ENCODE data around the gene BLTP3B.

Gene BLTP3B

DNA sequence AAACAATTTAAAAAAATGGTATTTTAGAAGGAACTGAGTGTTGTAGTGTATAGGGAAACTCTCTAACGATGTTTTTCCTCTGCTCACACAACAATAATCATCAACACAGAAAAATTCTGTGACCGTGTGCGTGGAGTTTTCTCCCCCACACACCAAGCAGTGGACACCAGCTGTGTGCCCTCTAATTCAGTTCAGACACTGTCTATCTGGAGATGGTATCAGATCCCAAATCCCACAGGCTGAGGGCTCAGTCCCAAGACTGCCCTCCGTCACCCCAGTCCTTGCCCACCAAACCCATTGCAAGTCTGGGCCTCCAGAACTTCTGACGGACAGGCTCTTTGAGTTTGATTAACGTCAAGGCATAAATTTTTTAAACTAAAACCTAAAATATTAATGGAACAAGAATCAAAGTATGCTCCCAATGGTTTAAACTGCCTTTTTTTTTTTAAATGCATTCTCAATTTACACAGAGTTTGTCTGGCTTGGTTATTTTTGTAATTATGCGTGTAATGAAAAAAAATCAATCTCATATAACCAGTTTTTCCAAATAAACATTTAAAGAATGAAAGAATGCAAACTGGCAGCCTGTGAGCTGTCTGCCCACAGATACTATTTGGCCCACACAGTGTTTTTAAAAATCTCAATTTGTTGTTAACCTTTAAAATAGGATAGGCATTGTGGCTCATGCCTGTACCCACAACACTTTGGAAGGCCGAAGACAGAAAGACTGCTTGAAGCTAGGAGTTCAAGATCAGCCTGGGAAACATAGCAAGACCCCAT, 19.2 kb downstream of the BLTP3B start:
- no peak overlapping the region for H3K27ac ChIP-seq
- TF ChIP-seq ZFX (IDR thresholded peaks at IDR 0.05): no peak
- TF ChIP-seq, protein P1, sequence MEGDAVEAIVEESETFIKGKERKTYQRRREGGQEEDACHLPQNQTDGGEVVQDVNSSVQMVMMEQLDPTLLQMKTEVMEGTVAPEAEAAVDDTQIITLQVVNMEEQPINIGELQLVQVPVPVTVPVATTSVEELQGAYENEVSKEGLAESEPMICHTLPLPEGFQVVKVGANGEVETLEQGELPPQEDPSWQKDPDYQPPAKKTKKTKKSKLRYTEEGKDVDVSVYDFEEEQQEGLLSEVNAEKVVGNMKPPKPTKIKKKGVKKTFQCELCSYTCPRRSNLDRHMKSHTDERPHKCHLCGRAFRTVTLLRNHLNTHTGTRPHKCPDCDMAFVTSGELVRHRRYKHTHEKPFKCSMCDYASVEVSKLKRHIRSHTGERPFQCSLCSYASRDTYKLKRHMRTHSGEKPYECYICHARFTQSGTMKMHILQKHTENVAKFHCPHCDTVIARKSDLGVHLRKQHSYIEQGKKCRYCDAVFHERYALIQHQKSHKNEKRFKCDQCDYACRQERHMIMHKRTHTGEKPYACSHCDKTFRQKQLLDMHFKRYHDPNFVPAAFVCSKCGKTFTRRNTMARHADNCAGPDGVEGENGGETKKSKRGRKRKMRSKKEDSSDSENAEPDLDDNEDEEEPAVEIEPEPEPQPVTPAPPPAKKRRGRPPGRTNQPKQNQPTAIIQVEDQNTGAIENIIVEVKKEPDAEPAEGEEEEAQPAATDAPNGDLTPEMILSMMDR (conservative IDR thresholded peaks at IDR 0.05): no peak

DNA sequence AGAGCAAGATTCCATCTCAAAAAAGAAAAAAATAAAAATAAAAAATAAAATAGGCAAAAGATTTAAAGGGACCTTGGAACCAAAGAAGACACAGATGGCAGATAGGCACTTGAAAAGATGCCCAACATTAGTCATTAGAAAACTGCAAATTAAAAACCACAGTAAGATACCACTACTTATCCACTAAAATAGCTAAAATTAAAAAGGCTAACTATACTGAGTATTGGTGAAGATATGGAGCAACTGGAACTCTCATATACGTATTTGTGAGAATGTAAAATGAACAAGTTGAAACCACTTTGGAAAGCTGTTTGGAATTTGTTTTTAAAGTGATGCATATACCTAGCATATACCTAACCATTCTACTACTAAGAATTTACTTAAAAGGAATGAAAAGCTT, 22.3 kb downstream of the BLTP3B start:
- TF ChIP-seq ZFX (IDR thresholded peaks at IDR 0.05): no peak
- TF ChIP-seq, protein P1 (conservative IDR thresholded peaks at IDR 0.05): no peak
- no peak overlapping the region for H3K27ac ChIP-seq

DNA sequence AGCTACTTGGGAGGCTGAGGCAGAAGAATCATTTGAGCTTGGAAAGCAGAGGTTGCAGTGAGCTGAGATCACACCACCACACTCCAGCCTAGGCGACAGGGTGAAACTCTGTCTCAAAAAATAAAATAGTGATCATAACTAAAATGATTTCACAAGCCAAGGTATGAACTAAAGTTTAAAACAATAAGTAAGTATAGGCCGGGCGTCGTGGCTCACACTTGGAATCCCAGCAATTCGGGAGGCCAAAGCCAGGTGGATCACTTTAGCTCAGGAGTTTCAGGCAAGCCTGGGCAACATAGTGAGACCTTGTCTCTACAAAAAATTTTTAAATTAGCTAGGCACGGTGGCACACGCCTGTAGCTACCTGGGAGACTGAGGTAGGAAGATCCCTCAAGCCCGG, 27.4 kb downstream of the BLTP3B start:
- H3K27ac ChIP-seq: no peak overlapping the region
- TF ChIP-seq ZFX (IDR thresholded peaks at IDR 0.05): no peak
- TF ChIP-seq, protein P1 (conservative IDR thresholded peaks at IDR 0.05): no peak

DNA sequence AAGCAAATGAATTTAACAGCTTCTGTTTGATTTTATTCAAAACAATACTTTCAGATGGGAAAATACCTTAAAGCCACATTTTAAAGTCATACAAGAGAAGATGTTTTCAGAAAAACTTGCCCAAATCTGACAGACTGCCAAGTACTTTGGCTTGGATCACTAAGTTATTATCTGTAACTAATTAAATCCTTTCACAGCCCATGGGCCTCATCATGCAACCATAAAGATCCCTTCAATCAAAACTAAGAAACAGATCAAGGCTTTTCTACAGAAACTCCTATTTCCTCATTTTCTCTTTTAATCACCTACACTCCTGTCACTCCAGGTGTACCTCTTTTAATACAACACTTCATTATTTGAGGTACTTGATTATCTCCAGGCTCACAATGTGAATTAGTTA, 28.1 kb downstream of the BLTP3B start:
- no peak overlapping the region for H3K27ac ChIP-seq
- TF ChIP-seq, protein P1 (conservative IDR thresholded peaks at IDR 0.05): no peak
- no peak for TF ChIP-seq ZFX (IDR thresholded peaks at IDR 0.05)

DNA sequence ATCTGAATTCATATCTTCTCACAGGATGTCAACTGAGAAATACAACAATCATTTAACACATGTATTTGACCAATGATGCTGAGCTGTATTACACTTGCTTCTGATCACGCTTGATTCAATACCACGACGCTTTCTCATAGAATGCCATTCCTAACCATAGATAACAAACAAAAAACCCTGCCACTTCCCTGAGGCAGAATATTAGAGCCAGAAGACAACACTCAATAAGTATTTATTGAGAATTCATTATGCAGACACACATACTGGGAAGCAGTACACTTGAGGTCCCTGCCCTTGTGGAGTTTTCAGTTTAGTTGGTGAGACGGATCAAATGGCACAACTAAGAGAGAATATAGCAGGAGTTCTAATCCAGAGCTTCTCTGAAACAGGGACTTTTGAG, 32.4 kb downstream of the BLTP3B start:
- H3K27ac ChIP-seq: no peak overlapping the region
- no peak for TF ChIP-seq ZFX (IDR thresholded peaks at IDR 0.05)
- TF ChIP-seq, protein P1 (conservative IDR thresholded peaks at IDR 0.05): no peak

DNA sequence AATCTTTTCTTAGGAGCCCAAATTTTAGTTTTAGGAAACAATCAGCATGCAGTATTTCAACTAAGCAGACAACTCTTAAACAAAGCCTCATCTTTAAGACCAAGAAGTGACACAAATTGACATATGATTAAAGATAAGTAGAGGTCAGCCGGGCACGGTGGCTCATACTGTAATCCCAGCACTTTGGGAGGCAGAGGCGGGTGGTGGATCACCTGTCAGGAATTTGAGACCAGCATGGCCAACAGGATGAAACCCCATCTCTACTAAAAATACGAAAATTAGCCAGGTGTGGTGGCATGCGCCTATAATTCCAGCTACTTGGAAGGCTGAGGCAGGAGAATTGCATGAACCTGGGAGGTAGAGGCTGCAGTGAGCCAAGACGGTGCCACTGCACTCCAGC, 35.8 kb downstream of the BLTP3B start:
- TF ChIP-seq, protein P1 (conservative IDR thresholded peaks at IDR 0.05): no peak
- TF ChIP-seq ZFX (IDR thresholded peaks at IDR 0.05): no peak

DNA sequence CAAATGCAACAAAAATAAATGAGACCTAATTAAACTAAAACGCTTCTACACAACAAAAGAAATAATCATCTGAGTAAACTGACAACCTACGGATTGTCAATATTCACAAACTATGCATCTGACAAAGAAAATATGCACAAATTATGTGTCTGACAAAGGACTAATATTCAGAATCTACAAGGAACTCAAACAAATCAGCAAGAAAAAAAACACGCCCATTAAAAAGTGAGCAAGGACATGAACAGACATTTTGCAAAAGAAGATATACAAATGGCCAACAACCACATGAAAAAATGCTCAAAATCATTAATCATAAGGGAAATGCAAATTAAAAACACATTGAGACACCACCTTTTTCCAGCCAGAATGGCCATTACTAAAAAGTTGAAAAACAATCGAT, 37.0 kb downstream of the BLTP3B start:
- TF ChIP-seq ZFX (IDR thresholded peaks at IDR 0.05): no peak
- TF ChIP-seq, protein P1 (conservative IDR thresholded peaks at IDR 0.05): no peak
- no peak overlapping the region for H3K27ac ChIP-seq

More for the DNA sequence above, 35.8 kb downstream of the BLTP3B start:
- H3K27ac ChIP-seq: no peak overlapping the region
